Measurements from ENCODE around the gene MID1IP1. TPM values are rescaled to one million over a fixed set of nuclear protein-coding genes. Genes with fewer than 3 reads are reported as not detected.

MID1IP1 gene
- total RNA-seq, 4 donors from 2014 or later: 30.4 to 52.2 (median 37.6) TPM

DNA sequence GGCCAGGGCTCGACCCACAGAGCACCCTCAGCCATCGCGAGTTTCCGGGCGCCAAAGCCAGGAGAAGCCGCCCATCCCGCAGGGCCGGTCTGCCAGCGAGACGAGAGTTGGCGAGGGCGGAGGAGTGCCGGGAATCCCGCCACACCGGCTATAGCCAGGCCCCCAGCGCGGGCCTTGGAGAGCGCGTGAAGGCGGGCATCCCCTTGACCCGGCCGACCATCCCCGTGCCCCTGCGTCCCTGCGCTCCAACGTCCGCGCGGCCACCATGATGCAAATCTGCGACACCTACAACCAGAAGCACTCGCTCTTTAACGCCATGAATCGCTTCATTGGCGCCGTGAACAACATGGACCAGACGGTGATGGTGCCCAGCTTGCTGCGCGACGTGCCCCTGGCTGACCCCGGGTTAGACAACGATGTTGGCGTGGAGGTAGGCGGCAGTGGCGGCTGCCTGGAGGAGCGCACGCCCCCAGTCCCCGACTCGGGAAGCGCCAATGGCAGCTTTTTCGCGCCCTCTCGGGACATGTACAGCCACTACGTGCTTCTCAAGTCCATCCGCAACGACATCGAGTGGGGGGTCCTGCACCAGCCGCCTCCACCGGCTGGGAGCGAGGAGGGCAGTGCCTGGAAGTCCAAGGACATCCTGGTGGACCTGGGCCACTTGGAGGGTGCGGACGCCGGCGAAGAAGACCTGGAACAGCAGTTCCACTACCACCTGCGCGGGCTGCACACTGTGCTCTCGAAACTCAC is 3.6 kb downstream of the MID1IP1 start:
- DNase-seq (ENCODE audit: low spot score): no peak
- TF ChIP-seq, protein P1, sequence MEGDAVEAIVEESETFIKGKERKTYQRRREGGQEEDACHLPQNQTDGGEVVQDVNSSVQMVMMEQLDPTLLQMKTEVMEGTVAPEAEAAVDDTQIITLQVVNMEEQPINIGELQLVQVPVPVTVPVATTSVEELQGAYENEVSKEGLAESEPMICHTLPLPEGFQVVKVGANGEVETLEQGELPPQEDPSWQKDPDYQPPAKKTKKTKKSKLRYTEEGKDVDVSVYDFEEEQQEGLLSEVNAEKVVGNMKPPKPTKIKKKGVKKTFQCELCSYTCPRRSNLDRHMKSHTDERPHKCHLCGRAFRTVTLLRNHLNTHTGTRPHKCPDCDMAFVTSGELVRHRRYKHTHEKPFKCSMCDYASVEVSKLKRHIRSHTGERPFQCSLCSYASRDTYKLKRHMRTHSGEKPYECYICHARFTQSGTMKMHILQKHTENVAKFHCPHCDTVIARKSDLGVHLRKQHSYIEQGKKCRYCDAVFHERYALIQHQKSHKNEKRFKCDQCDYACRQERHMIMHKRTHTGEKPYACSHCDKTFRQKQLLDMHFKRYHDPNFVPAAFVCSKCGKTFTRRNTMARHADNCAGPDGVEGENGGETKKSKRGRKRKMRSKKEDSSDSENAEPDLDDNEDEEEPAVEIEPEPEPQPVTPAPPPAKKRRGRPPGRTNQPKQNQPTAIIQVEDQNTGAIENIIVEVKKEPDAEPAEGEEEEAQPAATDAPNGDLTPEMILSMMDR (IDR thresholded peaks at IDR 0.05): no peak
- no peak for ATAC-seq (ENCODE audit: low FRiP score)

DNA sequence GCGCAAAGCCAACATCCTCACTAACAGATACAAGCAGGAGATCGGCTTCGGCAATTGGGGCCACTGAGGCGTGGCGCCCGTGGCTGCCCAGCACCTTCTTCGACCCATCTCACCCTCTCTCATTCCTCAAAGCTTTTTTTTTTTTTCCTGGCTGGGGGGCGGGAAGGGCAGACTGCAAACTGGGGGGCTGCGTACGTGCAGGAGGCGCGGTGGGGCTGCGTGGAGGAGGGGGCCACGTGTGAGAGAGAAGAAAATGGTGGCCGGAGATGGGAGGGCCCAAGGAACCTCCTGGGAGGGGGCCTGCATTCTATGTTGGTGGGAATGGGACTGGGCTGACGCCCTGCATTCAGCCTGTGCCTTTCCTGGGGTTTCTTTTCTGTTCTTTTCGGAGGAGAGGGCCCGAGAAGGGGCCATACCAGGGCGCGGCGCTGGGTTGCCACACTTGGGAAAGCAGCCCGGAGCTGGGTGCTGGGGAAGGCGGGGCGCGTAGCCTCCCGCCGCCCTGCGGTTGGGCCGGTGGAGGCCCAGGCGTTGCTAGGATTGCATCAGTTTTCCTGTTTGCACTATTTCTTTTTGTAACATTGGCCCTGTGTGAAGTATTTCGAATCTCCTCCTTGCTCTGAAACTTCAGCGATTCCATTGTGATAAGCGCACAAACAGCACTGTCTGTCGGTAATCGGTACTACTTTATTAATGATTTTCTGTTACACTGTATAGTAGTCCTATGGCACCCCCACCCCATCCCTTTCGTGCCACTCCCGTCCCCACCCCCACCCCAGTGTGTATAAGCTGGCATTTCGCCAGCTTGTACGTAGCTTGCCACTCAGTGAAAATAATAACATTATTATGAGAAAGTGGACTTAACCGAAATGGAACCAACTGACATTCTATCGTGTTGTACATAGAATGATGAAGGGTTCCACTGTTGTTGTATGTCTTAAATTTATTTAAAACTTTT is 4.5 kb downstream of the MID1IP1 start:
- TF ChIP-seq, protein P1 (IDR thresholded peaks at IDR 0.05): no peak
- ATAC-seq (ENCODE audit: low FRiP score): peak; percentile 42
- no peak for DNase-seq (ENCODE audit: low spot score)

DNA sequence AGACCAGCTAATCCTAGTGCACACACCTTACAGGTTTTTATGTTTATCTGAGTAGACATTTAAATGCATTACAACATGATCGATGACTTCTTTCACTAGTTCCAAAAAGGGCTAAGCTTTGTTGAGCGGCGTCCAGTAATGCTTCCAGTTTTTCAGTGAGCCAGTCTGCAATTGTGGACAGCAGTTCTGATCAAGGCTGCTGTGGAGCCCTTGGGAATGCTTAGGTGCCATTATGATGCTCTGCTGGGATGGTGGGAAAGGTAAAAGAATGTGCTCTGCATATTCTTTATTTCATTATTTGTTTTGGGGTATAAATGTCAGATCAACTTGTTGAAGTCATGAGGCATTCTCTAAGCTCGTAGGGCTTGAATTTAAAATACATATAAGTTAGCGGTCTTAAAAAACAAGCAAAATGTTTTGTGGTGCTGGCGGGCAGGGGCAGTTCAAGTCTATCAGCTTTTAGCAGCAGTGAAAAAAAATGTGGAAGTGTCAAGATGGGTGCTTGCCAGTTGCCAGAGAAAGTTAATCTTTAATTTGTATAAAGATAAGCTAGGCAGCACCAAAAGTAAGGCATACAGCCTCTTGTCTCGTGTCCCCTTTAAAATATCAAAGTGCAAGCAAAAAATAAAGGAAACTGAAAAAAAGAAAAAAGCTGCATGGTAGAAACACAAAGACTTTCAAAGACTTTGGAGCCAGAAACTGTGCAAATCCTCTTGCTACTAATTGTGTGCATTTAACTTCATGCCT is 5.8 kb downstream of the MID1IP1 start:
- TF ChIP-seq, protein P1 (IDR thresholded peaks at IDR 0.05): no peak
- DNase-seq (ENCODE audit: low spot score) (no peak), ATAC-seq (ENCODE audit: low FRiP score) (no peak)

DNA sequence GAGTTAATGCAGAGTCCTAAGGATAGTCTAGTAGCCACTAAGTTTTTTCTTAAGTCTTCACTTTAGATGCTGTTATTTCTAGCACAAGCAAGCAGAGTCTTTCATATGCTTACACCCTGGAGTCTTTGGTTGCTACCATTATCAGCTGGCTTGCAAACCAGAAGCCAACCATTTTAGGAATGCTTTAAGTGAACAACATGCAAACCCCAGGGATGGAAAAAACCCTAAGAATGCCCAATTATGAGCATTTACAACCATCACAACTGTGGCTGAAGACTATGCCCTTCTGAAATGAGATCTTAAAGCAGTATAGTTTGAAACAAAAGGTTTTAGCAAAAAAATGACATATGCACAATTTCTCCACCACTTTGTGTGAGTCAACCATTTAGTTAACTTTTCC is 6.6 kb downstream of the MID1IP1 start:
- ATAC-seq (ENCODE audit: low FRiP score): no peak
- TF ChIP-seq, protein P1 (IDR thresholded peaks at IDR 0.05): no peak
- DNase-seq (ENCODE audit: low spot score): no peak

DNA sequence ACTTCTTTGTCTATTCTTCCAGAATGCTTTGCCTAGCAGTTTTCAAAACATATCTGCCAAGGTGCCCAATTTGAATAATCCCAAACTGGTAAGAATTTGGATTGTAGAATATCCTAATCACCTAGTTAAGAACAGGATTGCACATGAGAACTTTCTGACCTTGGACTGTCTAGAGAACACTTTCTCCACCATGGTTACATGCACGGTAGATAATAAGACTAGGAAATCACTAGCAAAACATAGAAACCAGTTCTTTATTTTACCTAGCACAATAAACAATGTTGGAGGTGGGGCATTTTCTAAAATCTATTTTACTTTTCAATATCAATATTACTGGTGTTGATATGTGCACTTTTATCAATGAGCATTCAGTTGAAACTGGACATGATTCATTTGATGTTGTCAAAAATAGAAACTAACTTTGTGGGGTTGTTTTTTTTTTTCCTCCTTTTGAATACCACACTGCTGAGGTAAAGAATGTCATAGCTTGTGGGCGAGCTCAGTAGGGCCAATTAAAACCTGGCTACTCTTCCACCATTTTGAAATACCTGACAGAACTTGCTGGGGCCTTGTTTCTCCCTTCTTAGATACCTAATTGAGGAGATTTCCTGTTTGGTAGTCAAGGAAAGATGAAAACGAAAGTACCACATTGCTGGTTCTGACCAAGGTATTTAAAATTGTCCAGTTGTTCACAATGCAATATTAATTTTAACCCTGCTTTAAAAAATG is 10.4 kb downstream of the MID1IP1 start:
- DNase-seq (ENCODE audit: low spot score) (no peak), ATAC-seq (ENCODE audit: low FRiP score) (no peak)
- TF ChIP-seq, protein P1 (IDR thresholded peaks at IDR 0.05): no peak

DNA sequence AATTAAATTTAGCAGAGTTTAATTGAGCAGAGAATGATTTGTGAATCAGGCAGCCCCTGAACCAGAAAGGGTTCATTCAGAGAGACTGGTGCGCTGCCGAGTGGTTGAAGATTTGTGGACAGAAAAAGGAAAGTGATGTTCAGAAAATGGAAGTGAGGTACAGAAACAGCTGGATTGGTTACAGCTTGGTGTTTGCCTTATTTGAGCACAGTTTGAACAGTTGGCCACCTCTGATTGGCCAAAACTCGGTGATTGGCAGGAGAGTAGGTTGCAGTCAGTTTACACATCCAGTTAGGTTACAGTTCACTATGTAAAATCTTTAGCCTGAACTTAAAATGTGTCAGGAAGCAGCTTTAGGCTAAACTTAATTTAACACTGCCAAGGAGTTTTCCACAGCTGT is 14.9 kb downstream of the MID1IP1 start:
- no peak for ATAC-seq (ENCODE audit: low FRiP score)
- no peak for DNase-seq (ENCODE audit: low spot score)
- TF ChIP-seq, protein P1 (IDR thresholded peaks at IDR 0.05): no peak
